IPS-18c (cell line): ENCODE measurements around the gene HUS1.
"Not testable (repeated sequence)": the region's sequence is repeated elsewhere in the genome, so short reads cannot be mapped to it uniquely, and the experiment has no call there.

Experiments used
- H3K4me3 ChIP-seq: 2 replicates; pipeline ENCODE4 v1.7.0; 2013; ENCODE audit warnings: low read depth, mild to moderate bottlenecking, low read length, moderate library complexity; ENCODE audit not compliant: insufficient read depth
- H3K9me3 ChIP-seq: one replicate; pipeline ENCODE4 v1.6.1; 2013; ENCODE audit warnings: mild to moderate bottlenecking, low read length, moderate library complexity; ENCODE audit not compliant: control insufficient read depth, insufficient read depth

HUS1 gene

DNA sequence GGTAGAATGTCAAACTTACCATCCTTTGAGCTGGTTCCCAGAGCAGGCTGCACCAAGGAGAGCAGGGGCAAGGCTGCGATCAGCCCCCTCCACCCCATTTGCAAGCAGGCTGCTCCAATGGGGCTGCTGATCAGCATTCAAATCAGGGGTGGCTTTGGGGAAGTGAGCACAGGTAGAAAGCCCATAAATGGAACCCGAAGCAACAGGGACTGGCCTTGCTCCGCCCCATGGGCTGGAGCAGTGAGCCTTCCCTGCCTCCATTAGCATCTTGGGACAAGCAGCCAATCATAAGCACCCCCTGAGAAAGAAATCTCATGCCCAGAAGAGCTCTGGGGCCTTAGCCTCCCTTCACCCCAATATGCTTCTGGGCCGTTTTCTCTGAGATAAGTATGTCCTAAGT lies 27.2 kb downstream of the HUS1 start:
- H3K4me3 ChIP-seq = no peak overlapping the region
- H3K9me3 ChIP-seq = no peaks in the 10 kb centered on the region

DNA sequence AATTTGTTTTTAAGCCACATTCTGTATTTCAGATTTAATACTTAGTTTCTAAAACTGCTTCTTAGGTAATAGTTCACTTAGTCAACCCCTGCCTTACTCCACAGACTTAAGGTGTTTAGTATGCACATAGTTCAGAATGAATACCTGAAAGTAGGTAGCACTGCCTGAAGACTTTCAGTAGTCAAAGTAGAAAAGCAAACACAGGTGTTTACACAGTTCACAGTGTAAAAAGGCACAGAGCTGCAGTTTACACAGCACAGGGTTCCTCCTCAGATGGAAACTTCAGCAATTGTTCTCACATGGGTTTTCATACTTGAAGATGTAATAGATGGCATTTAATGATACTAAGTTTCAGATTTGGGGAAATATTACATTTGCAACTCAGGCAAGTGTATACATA lies 28.0 kb downstream of the HUS1 start:
- no peak overlapping the region for H3K4me3 ChIP-seq

DNA sequence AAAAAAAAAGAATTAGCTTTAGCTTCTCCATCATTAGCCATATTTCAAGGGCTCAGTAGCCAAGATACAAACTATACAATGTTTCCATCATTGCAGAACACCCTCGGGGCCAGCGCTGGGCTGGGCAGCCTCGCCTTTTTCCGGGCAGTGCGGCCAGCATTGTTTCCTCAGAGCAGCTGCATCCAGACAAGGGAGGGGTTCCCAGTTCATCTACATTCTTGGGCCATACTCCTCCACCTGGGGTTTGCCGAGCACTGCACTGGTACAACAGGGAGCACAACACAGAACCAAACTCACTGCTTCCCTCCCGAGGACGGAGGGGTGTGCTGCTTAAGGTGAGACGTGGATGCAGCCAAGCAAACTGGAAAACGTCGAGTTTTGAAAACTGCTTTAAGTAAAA lies 28.7 kb downstream of the HUS1 start:
- no peak overlapping the region for H3K4me3 ChIP-seq
- no peaks in the 10 kb centered on the region for H3K9me3 ChIP-seq

More for the DNA sequence above, 28.0 kb downstream of the HUS1 start:
- no peaks in the 10 kb centered on the region for H3K9me3 ChIP-seq

DNA sequence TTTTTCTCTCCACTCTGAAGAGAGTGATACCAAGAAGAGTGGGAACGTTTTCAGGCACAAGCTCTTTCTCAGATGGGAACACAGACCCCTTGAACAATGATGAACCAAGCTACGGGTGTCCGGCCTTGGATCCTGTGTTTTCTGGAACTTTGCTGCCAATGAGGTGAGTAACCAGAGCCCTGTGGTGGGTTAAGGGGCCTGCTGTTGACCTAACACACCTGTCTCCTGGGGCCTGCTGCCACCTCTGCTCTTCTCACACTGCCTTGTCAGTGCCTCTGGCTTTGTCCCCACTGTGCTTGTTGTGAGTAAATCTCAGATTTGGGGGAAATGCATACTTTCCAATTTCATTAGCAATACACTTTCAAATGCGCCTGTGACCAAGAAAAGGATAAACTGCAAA lies 29.7 kb downstream of the HUS1 start:
- H3K4me3 ChIP-seq = no peak overlapping the region
- no peaks in the 10 kb centered on the region for H3K9me3 ChIP-seq

DNA sequence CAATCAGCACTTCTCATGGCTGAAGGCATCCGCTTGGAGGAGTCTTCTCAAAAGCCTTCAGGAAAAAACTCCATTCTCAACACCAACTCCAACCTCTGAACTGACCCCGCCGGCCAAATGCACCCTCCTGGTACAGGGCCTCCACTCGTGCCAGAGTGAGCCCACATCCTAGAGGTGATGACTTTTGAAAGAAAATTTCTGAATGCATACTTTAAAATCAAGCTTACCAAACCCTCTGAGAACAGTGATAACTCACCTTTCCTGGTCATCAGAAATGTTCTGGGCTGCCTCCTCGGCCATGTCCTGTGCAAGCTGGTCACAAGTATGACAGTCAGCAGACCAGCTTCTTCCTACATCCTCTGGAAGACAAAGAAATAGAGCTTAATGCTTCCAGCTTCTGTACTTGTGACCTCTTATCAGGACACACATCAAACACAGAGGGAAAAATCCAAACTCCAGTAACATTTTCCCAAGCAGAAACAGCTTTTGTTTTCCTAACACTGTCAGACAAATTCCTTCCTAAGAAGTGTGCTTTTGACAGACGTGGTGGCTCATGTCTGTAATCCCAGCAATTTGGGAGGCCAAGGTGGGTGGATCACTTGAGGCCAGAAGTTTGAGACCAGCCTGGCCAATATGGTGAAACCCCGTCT lies 31.1 kb downstream of the HUS1 start, which contains the start of gene PKD1L1:
Gene PKD1L1, minus strand, starts transcription at position 326 of the 650 bp plus-strand sequence. Its CDS starts 26 bp downstream, at position 300.
- Histone ChIP-seq H3K4me3 (no peak within 1 kb of the TSS), H3K9me3 (no peaks in the 10 kb centered on the region)

DNA sequence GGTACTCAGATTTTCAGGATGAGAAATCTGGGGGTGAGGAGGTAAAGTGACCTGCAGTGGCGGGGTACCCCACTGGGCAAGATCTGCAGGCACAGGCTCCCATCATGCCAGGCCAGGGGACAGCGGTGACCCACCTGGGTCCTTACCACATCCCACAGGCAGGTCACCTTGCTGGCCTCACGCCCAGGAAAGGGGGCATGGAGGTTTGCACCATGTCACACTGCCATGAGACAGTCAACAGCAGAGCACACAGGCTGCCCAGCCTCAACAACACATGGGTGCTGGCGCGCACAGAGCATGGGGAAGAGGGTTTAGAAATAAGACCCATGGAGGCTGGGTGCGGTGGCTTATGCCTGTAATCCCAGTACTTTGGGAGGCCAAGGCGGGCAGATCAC lies 32.1 kb downstream of the HUS1 start:
- no peaks in the 10 kb centered on the region for H3K9me3 ChIP-seq
- no peak overlapping the region for H3K4me3 ChIP-seq

DNA sequence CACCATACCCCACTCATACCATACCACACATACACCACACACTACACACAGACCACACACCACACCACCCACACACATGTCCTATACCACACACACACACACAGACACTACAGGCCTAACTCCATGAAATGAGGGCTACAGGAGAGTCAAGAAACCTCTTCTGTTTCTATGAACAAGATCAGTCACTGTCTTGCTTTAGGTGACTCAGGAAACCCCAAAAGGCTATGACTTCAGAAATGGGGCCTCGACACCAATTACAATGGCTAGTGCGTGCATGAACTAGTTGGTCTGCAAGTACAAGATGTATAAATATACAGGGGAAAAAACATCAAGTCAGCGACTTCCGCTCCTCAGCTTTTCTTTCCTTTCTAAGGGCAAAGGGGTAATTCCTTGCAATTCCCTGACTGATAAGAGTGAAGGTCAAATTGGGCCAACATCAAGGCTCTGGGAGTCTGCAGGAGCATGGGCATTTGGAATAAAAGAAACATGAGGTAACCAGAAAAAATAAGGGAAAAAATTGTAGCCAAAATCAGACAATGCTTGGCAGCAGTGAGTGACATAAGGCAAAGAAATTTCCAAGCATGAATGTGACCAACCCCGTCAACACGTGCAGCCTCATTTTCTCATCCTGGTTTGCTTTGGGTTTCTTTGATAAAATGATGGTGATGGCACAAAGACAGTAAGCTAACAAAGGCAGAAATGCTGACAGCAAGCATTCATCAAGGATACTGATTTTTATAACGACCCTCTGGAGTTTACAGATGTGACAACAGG lies 32.6 kb downstream of the HUS1 start:
- Histone ChIP-seq H3K9me3 (no peaks in the 10 kb centered on the region), H3K4me3 (no peak overlapping the region)

DNA sequence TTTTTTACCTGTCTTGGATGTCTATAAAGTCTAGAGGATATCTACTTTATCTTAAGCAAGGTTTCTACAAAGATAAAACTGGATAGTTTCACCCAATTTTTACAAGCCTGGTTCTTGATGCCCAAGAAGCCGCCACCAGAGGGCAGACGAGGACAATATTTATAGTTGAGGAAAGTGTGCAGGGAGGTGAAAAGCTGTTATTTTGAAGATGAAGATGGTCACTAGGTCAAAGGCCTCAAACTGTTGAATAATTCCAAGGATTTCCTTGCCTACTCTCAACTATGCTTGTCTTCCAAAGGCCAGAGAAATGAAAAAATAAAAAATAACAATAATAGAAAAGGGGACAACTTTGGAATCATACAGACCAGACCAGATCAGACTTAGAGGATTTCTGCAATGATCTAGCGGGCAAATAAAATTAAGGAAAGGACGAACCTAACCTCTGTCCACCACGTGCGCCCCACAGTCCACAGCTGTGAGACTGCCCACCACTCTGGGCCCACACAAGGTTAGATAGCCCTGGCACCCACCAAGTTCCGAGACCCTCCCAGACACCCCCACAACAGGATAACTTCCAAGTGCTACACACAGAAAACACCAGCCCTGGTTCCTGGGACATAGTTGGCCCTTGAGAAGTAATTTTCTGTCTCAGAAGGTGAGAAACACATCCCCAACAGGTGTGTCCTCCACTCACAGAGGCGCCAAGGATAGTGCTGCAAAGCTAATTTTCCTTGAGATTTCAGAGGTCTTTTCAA lies 34.0 kb downstream of the HUS1 start:
- Histone ChIP-seq H3K4me3 (no peak overlapping the region), H3K9me3 (no peaks in the 10 kb centered on the region)

DNA sequence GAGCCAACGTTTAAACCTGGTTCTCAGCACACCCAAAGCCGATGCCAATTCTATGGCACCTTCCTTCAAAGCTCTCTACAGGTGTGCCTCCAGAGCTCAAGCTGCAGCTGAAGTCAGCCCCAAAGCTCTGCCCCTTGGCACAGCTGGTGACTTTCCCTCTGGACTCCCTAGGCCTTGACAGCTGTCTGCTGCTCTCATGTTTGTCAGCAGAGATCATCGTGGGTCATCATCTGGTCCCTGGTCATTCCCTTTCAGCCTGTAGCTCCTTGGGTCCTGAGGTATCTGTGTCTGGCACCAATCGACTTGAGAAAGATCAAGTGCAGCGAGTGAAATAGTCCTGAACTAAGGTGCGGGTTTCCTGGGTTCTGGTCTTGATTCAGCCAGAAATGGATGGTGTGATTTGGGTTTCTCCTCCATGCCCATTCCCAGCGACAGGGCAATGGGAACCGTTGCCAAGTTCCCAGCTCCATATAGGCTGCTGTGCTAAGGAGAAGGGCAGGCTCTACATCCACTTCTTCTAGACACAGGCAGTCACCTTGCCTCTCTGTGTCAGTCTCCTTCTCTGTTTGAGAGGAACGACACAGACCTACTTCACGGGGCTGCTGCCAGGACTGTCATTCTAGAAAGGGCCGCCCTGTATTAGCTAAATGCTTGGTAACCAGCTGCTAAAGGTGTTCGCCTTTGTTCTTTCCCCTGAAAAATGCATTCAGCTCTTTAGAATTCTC lies 34.7 kb downstream of the HUS1 start:
- H3K4me3 ChIP-seq = no peak overlapping the region
- H3K9me3 ChIP-seq = no peaks in the 10 kb centered on the region

DNA sequence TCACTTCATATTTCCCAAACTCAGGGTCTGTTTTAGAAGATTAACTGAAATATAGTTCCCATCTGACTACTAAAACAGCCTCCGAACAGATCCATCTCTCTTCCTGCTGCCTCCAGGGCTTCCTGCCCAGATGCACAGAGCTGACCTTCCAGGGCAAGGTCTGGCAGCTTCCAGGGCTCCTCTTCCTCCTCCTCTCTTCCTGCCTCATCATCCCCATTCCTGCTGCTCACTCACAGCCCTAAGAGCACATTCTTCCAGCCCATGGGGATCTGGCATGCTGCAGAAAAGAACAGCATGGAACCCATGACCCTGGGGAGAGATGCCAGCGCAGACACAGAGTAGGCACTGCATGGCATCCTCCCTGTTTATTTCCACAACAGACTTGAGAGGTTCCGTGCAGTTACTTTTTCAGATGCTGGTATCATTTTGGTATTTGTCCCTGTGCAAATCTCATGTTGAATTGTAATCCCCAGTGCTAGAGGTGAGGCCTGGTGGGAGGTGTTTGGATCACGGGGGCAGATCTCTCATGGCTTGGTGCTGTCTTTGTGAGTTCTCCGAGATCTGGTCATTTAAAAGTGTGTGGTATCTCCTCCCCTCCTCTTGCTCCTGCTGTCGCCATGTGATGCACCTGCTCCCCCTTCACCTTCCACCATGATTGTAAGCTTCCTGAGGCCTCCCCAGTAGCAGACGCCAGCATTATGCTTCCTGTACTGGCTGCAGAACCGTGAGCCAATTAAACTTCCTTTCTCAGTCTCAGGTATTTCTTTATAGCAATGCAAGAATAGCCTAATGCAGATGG lies 35.5 kb downstream of the HUS1 start:
- no peaks in the 10 kb centered on the region for H3K9me3 ChIP-seq
- no peak overlapping the region for H3K4me3 ChIP-seq

DNA sequence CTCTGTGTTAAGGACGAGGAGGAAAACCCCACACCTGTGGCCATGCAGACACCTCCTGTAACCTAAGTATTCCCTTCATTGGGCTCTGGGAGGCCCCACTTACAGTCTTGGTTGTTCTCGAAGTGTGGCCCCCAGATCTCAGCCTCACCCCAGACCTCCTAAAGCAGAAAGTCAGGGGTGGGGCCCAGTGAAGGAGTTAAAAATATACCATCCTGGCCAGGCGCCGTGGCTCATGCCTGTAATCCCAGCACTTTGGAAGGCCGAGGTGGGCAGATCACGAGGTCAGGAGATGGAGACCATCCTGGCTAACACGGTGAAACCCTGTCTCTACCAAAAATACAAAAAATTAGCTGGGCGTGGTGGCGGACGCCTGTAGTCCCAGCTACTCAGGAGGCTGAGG lies 36.8 kb downstream of the HUS1 start:
- not testable (repeated sequence) for H3K9me3 ChIP-seq, H3K4me3 ChIP-seq

DNA sequence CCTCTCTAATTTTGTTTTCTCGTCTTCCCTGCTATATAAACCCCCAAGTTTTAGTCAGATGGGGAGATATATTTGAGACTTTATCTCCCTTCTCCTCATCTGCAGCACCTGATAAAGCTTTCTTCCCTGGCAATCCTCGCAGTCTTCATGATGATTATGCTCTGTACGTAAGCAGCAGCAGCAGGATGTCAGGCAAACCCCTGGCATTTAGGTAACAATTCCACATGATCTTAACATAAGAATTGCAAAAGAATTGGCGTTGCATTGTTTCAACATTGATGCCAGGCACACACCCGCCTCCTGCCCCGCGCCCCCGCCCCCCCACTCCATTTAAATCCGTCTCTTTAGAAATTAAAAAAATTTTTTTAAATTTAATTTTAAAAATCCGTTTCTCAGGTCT lies 37.3 kb downstream of the HUS1 start:
- Histone ChIP-seq H3K9me3 (no peaks in the 10 kb centered on the region), H3K4me3 (no peak overlapping the region)

DNA sequence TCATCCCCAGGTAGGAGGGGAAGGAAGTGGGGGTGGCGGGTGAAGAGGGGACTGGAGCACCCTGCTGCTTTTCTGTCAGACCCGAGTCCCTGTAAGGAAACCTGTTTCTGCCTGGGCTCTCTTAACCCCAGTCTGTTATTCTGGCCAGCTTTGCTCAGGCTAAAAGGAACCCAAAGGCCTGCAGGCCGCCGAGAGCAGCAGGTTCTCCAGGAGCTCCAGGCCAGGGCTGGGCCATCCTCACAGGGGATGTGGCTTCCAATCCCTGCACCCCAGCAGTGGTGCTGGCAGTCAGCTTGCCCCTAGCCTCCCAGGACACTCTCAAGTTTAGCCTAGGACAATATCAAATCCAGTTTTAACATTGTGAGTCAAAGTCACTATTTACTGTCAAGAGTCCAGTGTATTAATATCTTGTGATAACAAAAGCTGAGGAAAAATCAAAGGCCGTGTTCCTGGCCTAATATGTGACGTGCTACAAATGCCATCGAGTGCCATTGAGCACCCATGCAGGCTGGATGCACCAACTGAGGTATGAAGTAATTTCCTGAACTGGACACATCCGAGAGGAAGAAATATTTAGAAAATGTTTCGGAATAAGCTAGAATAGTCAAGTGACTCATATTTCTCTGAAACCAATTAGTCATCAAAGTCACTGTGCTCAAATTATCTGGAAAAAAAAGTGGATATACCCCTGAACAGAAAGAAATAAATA lies 38.1 kb downstream of the HUS1 start:
- H3K4me3 ChIP-seq = no peak overlapping the region

DNA sequence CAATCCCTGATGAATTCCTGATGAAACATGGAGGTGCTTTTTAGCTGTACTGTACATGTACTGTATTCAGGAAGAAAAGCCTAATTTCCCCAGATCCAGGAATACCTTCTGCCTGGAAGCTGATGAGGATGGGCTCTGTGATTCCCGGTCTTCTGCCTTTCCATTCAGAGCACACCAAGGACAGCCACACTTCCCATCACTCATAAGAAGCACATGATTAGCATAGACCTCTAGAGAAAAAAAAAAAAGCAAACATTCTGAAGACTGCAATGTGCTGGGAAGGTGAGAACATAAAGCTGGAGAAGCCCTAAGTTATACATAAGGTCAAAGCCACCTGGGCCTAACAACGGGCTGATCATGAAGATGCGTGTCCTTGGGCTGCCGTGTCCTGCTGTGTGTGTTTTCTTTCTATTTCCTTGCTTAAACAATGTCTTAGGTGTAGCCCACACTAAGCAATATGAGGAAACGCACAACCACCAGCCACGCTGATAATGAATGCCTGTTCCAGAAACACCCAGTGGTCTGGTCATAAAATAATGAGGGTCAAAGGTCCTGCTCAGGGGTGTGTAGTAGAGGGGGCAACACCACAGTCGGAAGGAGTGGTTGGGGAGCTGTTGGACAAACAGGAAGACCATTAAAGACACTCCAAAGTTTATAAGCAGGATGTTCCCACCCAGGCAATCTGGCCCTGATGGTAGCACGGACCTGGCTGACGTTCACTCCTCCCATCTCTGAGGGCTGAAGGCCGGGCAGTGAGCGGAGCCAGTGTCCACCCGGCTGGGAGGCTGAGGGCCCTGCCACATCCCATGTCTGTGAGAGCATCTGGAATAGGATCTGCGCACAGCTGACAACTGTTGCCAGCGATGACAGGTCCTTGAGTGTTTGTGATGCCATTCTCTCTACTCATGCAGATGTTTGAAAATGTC lies 39.1 kb downstream of the HUS1 start:
- H3K9me3 ChIP-seq = no peaks in the 10 kb centered on the region
- H3K4me3 ChIP-seq = no peak overlapping the region

More for the DNA sequence above, 38.1 kb downstream of the HUS1 start:
- H3K9me3 ChIP-seq = no peaks in the 10 kb centered on the region

DNA sequence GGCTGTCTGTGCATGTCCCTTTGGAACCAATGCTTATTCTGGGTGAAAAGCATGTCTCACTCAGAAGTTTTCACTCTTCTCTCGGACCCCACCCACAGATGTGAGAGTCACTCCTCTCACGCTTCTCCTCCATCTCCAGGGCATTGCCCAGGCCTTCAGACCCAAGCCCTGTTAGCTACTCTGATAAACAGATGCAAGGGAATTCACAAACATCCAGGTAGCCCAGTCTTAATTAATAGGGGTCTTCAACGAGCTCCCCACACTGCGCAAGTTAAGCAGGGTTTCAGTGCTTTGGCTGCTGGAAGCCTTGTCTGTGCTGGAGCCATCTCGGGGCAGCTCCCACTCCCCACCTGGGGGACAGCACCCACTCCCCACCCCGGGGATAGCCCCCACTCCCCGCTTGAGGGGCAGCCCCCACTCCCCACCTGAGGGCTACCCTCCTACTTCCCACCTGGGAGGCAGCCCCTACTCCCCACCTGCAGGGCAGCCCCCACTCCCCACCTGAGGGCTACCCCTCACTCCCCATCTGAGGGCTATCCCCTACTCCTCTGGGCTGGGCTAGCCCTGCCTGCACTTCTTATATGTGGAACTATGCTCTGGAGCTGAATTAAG lies 39.9 kb downstream of the HUS1 start:
- H3K4me3 ChIP-seq = no peak overlapping the region
- no peaks in the 10 kb centered on the region for H3K9me3 ChIP-seq
